ENCODE measurements around the gene SDK1. TPM values are rescaled to one million over a fixed set of nuclear protein-coding genes. Genes with fewer than 3 reads are reported as not detected.

Gene SDK1
- total and polyA plus RNA-seq, 10 of the 15 experiments (the other 5 are each of a cell fraction or from before 2014, with no cell fraction given), result 0.14 to 0.33 TPM; not detected in 8

GRCh38 chr7:4191046-4191445, 890.0 kb downstream of the SDK1 start:
- Histone ChIP-seq H3K27ac (ENCODE audit: control insufficient read depth, insufficient read depth) (no peak overlapping the region), H3K9ac (ENCODE audit: control insufficient read depth, insufficient read depth, low read length) (no peak overlapping the region), H3K36me3 (ENCODE audit: control insufficient read depth in 2 of 2, insufficient read depth in 2 of 2, low read length in 1 of 2) (no peaks in the 10 kb centered on the region), H3K4me3 (no peak overlapping the region), H3K4me1 (ENCODE audit: control insufficient read depth, insufficient read depth, low read length) (no peaks in the 10 kb centered on the region), H3K9me3 (replicated peaks; ENCODE audit: control insufficient read depth, insufficient read depth, low read length) (no peaks in the 10 kb centered on the region; the same call in 2 of the 3 replicates), H2AFZ (ENCODE audit: control insufficient read depth, low read depth, low read length) (no peak overlapping the region), H3K27me3 (replicated peaks in 1 of 2; ENCODE audit: control insufficient read depth in 2 of 2, insufficient read depth in 2 of 2, low read length in 1 of 2) (no peaks in the 10 kb centered on the region), H3K79me2 (ENCODE audit: control insufficient read depth, insufficient read depth, low read length) (no peaks in the 10 kb centered on the region), H4K20me1 (ENCODE audit: control insufficient read depth, insufficient read depth) (no peaks in the 10 kb centered on the region), H3K4me2 (ENCODE audit: control insufficient read depth, insufficient read depth) (no peak overlapping the region)
- ChIA-PET SMC1A (ENCODE audit: uncharacterized antibody, unreplicated experiment) (no interaction called here), POLR2A (no interaction called here), RAD21 (ENCODE audit: unreplicated experiment) (no interaction called here), CTCF (no interaction called here)
- in situ Hi-C loops (cut with MboI), result no loop called here
- DNase-seq (ENCODE audit: low read depth, low spot score) (no peak), ATAC-seq (no peak), FAIRE-seq (no peak)
- intact Hi-C loops (cut with micrococcal nuclease; ENCODE audit: unreplicated experiment), result no loop called here
- TF ChIP-seq MXI1 (IDR thresholded peaks at IDR 0.05; ENCODE audit: low read depth, low read length) (no peak), SPI1 (IDR thresholded peaks at IDR 0.05; ENCODE audit: borderline replicate concordance, insufficient read depth, low read depth, low read length) (no peak), NBN (IDR thresholded peaks at IDR 0.05) (no peak), NFXL1 (IDR thresholded peaks at IDR 0.05; ENCODE audit: borderline replicate concordance) (no peak), NR2C1 (IDR thresholded peaks at IDR 0.05) (no peak), CBX3 (IDR thresholded peaks at IDR 0.05; ENCODE audit: borderline replicate concordance, low read depth) (no peak), TCF3 (IDR thresholded peaks at IDR 0.05; ENCODE audit: borderline replicate concordance, insufficient read depth, low read depth, low read length) (no peak), CEBPB (IDR thresholded peaks at IDR 0.05; ENCODE audit: borderline replicate concordance in 1 of 2, low read depth in 2 of 2, low read length in 2 of 2) (no peak), MYC (IDR thresholded peaks at IDR 0.05; ENCODE audit: insufficient read depth, insufficient read length, insufficient replicate concordance, low read length, severe bottlenecking) (no peak), ZBTB11 (CRISPR knock-in tag; IDR thresholded peaks at IDR 0.05) (no peak), CTCF (IDR thresholded peaks at IDR 0.05 in 2 of 3, conservative IDR thresholded peaks at IDR 0.05 in 1 of 3; ENCODE audit: control insufficient read depth in 2 of 3, extremely low read depth in 1 of 3, insufficient read depth in 1 of 3, low read depth in 3 of 3, low read length in 3 of 3) (no peak), IKZF2 (IDR thresholded peaks at IDR 0.05) (no peak), RB1 (IDR thresholded peaks at IDR 0.05; ENCODE audit: borderline replicate concordance) (no peak), ZZZ3 (IDR thresholded peaks at IDR 0.05; ENCODE audit: control insufficient read depth, insufficient read length, low read depth) (no peak)
- TF ChIP-seq, protein P1, sequence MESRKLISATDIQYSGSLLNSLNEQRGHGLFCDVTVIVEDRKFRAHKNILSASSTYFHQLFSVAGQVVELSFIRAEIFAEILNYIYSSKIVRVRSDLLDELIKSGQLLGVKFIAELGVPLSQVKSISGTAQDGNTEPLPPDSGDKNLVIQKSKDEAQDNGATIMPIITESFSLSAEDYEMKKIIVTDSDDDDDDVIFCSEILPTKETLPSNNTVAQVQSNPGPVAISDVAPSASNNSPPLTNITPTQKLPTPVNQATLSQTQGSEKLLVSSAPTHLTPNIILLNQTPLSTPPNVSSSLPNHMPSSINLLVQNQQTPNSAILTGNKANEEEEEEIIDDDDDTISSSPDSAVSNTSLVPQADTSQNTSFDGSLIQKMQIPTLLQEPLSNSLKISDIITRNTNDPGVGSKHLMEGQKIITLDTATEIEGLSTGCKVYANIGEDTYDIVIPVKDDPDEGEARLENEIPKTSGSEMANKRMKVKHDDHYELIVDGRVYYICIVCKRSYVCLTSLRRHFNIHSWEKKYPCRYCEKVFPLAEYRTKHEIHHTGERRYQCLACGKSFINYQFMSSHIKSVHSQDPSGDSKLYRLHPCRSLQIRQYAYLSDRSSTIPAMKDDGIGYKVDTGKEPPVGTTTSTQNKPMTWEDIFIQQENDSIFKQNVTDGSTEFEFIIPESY (IDR thresholded peaks at IDR 0.05), result no peak
- TF ChIP-seq, protein P2, sequence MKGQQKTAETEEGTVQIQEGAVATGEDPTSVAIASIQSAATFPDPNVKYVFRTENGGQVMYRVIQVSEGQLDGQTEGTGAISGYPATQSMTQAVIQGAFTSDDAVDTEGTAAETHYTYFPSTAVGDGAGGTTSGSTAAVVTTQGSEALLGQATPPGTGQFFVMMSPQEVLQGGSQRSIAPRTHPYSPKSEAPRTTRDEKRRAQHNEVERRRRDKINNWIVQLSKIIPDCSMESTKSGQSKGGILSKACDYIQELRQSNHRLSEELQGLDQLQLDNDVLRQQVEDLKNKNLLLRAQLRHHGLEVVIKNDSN (IDR thresholded peaks at IDR 0.05; ENCODE audit: borderline replicate concordance, extremely low read length, insufficient read depth, low read depth, low read length), result no peak
- WGBS (ENCODE audit: insufficient coverage, insufficient replicate concordance, low lambda C conversion rate, missing lambda C conversion rate), result 62% methylated on average over 17 of the region's 19 CpGs
- no TSS peak for BruUV-seq (replicated peaks)

Data from GM12878 (cell line).